GM23248 (cell line): ENCODE data around the gene TBC1D13. TPM values are rescaled to one million over a fixed set of nuclear protein-coding genes. Genes with fewer than 3 reads are reported as not detected.
"Not testable (repeated sequence)": the region's sequence is repeated elsewhere in the genome, so short reads cannot be mapped to it uniquely, and the experiment has no call there.

Experiments used
- DNase-seq: peaks from one replicate; pipeline ENCODE4 v3.0.0-alpha.2; 2015
- H2AFZ ChIP-seq: fragments of 200-600 bp; sonication (generic); 2 replicates; pipeline ENCODE4 v1.6.1; 2016; ENCODE audit warnings: antibody characterized with exemption
- H3F3A ChIP-seq: fragments of 200-600 bp; sonication (generic); 2 replicates; pipeline ENCODE4 v1.6.1; 2016; ENCODE audit warnings: mild to moderate bottlenecking, antibody characterized with exemption, mixed run types; ENCODE audit not compliant: insufficient read depth
- H3K27ac ChIP-seq: fragments of 200-600 bp; sonication (generic); 2 replicates; pipeline ENCODE4 v1.5.1; 2016; ENCODE audit warnings: mild to moderate bottlenecking
- H3K27me3 ChIP-seq: fragments of 200-600 bp; sonication (generic); replicated peaks from 2 replicates; pipeline ENCODE4 v1.6.1; 2016; ENCODE audit warnings: mild to moderate bottlenecking; ENCODE audit not compliant: insufficient read depth
- H3K36me3 ChIP-seq: fragments of 200-600 bp; sonication (generic); 2 replicates; pipeline ENCODE4 v1.6.1; 2016; ENCODE audit warnings: low read depth, mild to moderate bottlenecking
- H3K4me1 ChIP-seq: fragments of 200-600 bp; sonication (generic); 2 replicates; pipeline ENCODE4 v1.6.1; 2016; ENCODE audit warnings: mild to moderate bottlenecking; ENCODE audit not compliant: insufficient read depth
- H3K4me2 ChIP-seq: fragments of 200-600 bp; sonication (generic); one replicate; pipeline ENCODE4 v1.6.1; 2016; ENCODE audit warnings: mild to moderate bottlenecking; ENCODE audit not compliant: unreplicated experiment
- H3K4me3 ChIP-seq: fragments of 200-600 bp; sonication (generic); 2 replicates; pipeline ENCODE4 v1.5.1; 2016; ENCODE audit warnings: mild to moderate bottlenecking
- H3K79me2 ChIP-seq: fragments of 200-600 bp; sonication (generic); 2 replicates; pipeline ENCODE4 v1.6.1; 2016; ENCODE audit warnings: mild to moderate bottlenecking; ENCODE audit not compliant: insufficient read depth
- H3K9ac ChIP-seq: fragments of 200-600 bp; sonication (generic); 2 replicates; pipeline ENCODE4 v1.6.1; 2016; ENCODE audit warnings: mild to moderate bottlenecking
- H3K9me2 ChIP-seq: fragments of 200-600 bp; sonication (generic); 2 replicates; pipeline ENCODE4 v1.6.1; 2016; ENCODE audit warnings: mixed run types, mild to moderate bottlenecking, moderate library complexity; ENCODE audit not compliant: insufficient read depth
- H3K9me3 ChIP-seq: fragments of 200-600 bp; sonication (generic); one replicate; pipeline ENCODE4 v1.6.1; 2017; ENCODE audit warnings: low read depth
- H4K20me1 ChIP-seq: fragments of 200-600 bp; sonication (generic); 2 replicates; pipeline ENCODE4 v1.6.0; 2016; ENCODE audit not compliant: insufficient read depth
- EZH2 ChIP-seq: fragments of 200-600 bp; sonication (generic); IDR thresholded peaks from 2 replicates; pipeline ENCODE4 v1.6.1; 2018; ENCODE audit warnings: antibody characterized with exemption, mild to moderate bottlenecking; ENCODE audit not compliant: insufficient read depth, poor library complexity, severe bottlenecking
- EZH2phosphoT487 ChIP-seq: fragments of 200-600 bp; sonication (generic); IDR thresholded peaks from 2 replicates; pipeline ENCODE4 v1.6.1; 2018; ENCODE audit warnings: antibody characterized with exemption, moderate library complexity, mild to moderate bottlenecking, low read depth; ENCODE audit not compliant: insufficient read depth
- WGBS, 2 experiments: methylation state at CpG; one replicate each; pipeline ENCODE4 v1.1.6; 2015 to 2017; ENCODE audit warnings: low lambda C conversion rate in 2 of 2, low coverage in 1 of 2; ENCODE audit errors: missing lambda C conversion rate in 2 of 2; 5-methylcytosine and 5-hydroxymethylcytosine counted together
- in situ Hi-C: fragments of 300-500 bp; cut with MboI; formaldehyde crosslinking; loops from 2 replicates; pipeline ENCODE4 v1.15.0; 2020
- polyA plus RNA-seq: library from polyadenylated mRNA; unstranded; fragments of >200 nt; fragmentation: Nextera tagmentation; extraction: Ambion mirVana; gene quantifications from 2 replicates; pipeline ENCODE4 v1.2.1, GENCODE V29; 2016
- total RNA-seq: library from RNA; depleted of rRNA; stranded (reverse); fragments of >200 nt; shearing (Covaris generic); gene quantifications from 2 replicates; pipeline ENCODE4 v1.2.3, GENCODE V29; 2014

The TBC1D13 gene
- total and polyA plus RNA-seq, 2 experiments from 2014 or later: 17.3 to 25.3 TPM

- DNase-seq: no peak
- no peaks in the 10 kb centered on the region for H3F3A ChIP-seq
- no peak overlapping the region for H3K4me2 ChIP-seq
- H2AFZ ChIP-seq: no peak overlapping the region
- H3K79me2 ChIP-seq: no peaks in the 10 kb centered on the region
- H3K9ac ChIP-seq: no peak overlapping the region
- H3K36me3 ChIP-seq: no peaks in the 10 kb centered on the region
- no peaks in the 10 kb centered on the region for H3K27me3 ChIP-seq
- H3K4me3 ChIP-seq: no peak overlapping the region
- H3K27ac ChIP-seq: no peak overlapping the region
- no peaks in the 10 kb centered on the region for H3K9me2 ChIP-seq
- H4K20me1 ChIP-seq: no peaks in the 10 kb centered on the region
- 88 to 89% methylated on average over 13 of the region's 13 CpGs for WGBS, 2 experiments
- TF ChIP-seq EZH2 (no peak), EZH2phosphoT487 (no peak)
- H3K4me1 ChIP-seq: no peaks in the 10 kb centered on the region
- H3K9me3 ChIP-seq: no peaks in the 10 kb centered on the region
- in situ Hi-C loops: no loop called here
Observed at GRCh38 chr9:128845186-128845931, 58.3 kb downstream of the TBC1D13 start.

- no peaks in the 10 kb centered on the region for H4K20me1 ChIP-seq
- whole genome bisulfite sequencing, 2 experiments: 92 to 94% methylated on average over 3 of the region's 3 CpGs
- in situ Hi-C loops: no loop called here
Observed at GRCh38 chr9:128846680-128847030, 59.6 kb downstream of the TBC1D13 start.

GRCh38 chr9:128847803-128848202 lies 60.8 kb downstream of the TBC1D13 start:
- Histone ChIP-seq H3K36me3 (no peaks in the 10 kb centered on the region), H3K9me3 (no peaks in the 10 kb centered on the region), H3F3A (no peaks in the 10 kb centered on the region), H3K4me2 (no peak overlapping the region), H3K27ac (no peak overlapping the region), H3K27me3 (no peaks in the 10 kb centered on the region), H2AFZ (no peak overlapping the region), H4K20me1 (no peaks in the 10 kb centered on the region), H3K4me3 (no peak overlapping the region), H3K9me2 (no peaks in the 10 kb centered on the region), H3K4me1 (no peaks in the 10 kb centered on the region), H3K9ac (no peak overlapping the region), H3K79me2 (no peaks in the 10 kb centered on the region)
- no peak for DNase-seq
- 100% methylated on average over 1 of the region's 1 CpG for WGBS, 2 experiments
- in situ Hi-C loops: no loop called here
- TF ChIP-seq EZH2phosphoT487 (no peak), EZH2 (no peak)

More at GRCh38 chr9:128846680-128847030, 59.6 kb downstream of the TBC1D13 start:
- no peak overlapping the region for H3K27ac ChIP-seq
- no peaks in the 10 kb centered on the region for H3K9me2 ChIP-seq
- no peaks in the 10 kb centered on the region for H3K9me3 ChIP-seq
- no peaks in the 10 kb centered on the region for H3K36me3 ChIP-seq
- H3K79me2 ChIP-seq: no peaks in the 10 kb centered on the region
- no peak for TF ChIP-seq EZH2
- no peak for TF ChIP-seq EZH2phosphoT487
- H3K4me1 ChIP-seq: no peaks in the 10 kb centered on the region
- H3K4me2 ChIP-seq: no peak overlapping the region
- H3K4me3 ChIP-seq: no peak overlapping the region
- H2AFZ ChIP-seq: no peak overlapping the region
- H3K9ac ChIP-seq: no peak overlapping the region
- no peaks in the 10 kb centered on the region for H3F3A ChIP-seq
- no peaks in the 10 kb centered on the region for H3K27me3 ChIP-seq
- no peak for DNase-seq

DNA sequence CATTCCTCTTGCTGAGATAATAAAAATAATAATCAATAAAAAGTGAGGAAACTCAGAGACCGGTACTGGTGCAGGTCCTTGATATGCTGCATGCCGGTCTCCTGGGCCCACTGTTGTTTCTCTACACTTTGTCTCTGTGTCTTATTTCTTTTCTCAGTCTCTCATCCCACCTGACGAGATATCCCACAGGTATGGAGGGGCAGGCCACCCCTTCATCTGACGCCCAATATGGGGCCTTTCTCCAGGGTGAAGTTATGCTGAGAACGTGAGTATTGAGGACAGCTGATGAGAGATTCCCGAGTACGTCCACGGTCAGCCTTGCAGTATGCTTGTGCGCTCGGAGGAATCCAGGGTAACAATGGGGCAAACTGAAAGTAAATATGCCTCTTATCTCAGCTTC lies 64.0 kb downstream of the TBC1D13 start:
- H3K9me3 ChIP-seq, H3K9me2 ChIP-seq, DNase-seq, H3K27ac ChIP-seq, H3K9ac ChIP-seq, H3K4me2 ChIP-seq, H3K79me2 ChIP-seq, H3K36me3 ChIP-seq, H4K20me1 ChIP-seq, in situ Hi-C loops, H3K27me3 ChIP-seq, H2AFZ ChIP-seq, H3K4me1 ChIP-seq, H3F3A ChIP-seq, H3K4me3 ChIP-seq: not testable (repeated sequence)
- WGBS, 2 experiments: 77 to 80% methylated on average over 10 of the region's 10 CpGs

DNA sequence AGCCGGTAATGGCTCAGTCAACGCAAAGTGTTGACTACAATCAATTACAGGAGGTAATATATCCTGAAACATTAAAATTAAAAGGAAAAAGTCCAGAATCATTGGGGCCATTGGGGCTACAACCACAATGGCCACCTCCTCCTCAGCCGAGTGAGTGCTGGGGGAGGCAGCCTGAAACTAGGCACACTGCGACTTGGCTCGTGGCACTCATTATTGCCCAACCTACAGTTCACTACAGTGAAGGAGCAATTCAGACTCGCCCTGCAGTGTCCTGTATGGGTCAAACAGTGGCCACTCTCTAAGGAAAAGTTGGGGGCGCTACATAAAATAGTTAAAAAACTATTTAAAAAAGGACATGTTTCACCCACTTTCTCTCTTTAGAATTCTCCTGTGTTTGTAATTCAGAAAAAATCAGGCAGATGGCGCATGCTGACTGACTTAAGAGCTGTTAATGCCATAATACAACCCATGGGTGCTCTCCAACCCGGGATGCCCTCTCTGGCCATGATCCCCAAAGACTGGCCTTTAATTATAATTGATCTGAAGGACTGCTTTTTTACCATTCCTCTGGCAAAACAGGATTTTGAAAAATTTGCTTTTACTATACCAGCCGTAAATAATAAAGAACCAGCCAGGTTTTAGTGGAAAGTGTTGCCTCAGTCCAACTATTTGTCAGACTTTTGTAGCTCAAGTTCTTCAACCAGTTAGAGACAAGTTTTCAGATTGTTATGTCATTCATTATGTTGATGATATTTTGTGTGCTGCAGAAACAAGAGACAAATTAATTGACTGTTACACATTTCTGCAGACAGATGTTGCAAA lies 64.9 kb downstream of the TBC1D13 start:
- H3K27me3 ChIP-seq, H3K79me2 ChIP-seq, H3K9me3 ChIP-seq, H3K27ac ChIP-seq, in situ Hi-C loops, H3F3A ChIP-seq, H3K4me3 ChIP-seq, H3K4me2 ChIP-seq, H4K20me1 ChIP-seq, H3K9ac ChIP-seq, H3K36me3 ChIP-seq, H3K9me2 ChIP-seq, H2AFZ ChIP-seq, H3K4me1 ChIP-seq: not testable (repeated sequence)
- WGBS, 2 experiments: 53 to 58% methylated on average over 10 of the region's 10 CpGs
- DNase-seq: peak; percentile 68

DNA sequence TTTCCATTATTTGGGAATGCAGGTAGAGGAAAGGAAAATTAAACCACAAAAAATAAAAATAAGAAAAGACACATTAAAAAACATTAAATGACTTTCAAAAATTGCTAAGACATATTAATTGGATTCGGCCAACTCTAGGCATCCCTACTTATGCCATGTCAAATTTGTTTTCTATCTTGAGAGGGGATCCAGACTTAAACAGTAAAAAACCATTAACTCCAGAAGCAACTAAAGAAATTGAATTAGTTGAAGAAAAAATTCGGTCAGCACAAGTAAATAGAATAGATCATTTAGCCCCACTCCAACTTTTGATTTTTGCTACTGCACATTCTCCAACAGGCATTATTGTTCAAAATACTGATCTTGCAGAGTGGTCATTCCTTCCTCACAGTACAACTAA lies 65.6 kb downstream of the TBC1D13 start:
- DNase-seq, H3K9ac ChIP-seq, H3K27ac ChIP-seq, H3K9me3 ChIP-seq, H3K4me2 ChIP-seq, H4K20me1 ChIP-seq, H3K79me2 ChIP-seq, H2AFZ ChIP-seq, H3K4me3 ChIP-seq, H3K36me3 ChIP-seq, in situ Hi-C loops, H3K27me3 ChIP-seq, H3K9me2 ChIP-seq, H3K4me1 ChIP-seq, H3F3A ChIP-seq: not testable (repeated sequence)
- WGBS, 2 experiments: 80 to 82% methylated on average over 2 of the region's 2 CpGs

DNA sequence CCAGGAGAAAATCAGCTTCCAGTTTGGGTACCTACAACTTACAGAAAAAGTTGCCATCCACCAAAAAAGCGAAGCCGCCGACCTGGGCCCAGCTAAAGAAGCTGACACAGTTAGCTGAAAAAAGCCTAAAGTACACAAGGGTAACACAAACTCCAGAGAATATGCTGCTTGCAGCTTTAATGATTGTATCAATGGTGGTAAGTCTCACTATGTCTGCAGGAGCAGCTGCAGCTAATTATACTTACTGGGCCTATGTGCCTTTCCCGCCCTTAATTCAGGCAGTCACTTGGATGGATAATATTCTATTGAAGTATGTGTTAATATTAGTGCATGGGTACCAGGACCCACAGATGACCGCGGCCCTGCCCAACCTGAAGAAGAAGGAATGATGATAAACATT lies 67.4 kb downstream of the TBC1D13 start:
- in situ Hi-C loops, H4K20me1 ChIP-seq, H3K4me1 ChIP-seq, H3K9ac ChIP-seq, H3K36me3 ChIP-seq, H2AFZ ChIP-seq, H3F3A ChIP-seq, H3K27me3 ChIP-seq, H3K4me2 ChIP-seq, H3K27ac ChIP-seq, H3K9me3 ChIP-seq, H3K4me3 ChIP-seq, DNase-seq, H3K79me2 ChIP-seq, H3K9me2 ChIP-seq: not testable (repeated sequence)
- WGBS, 2 experiments: 95 to 99% methylated on average over 6 of the region's 6 CpGs
